ENCODE data around the gene LSM14B.
"Not testable (repeated sequence)": the region's sequence is repeated elsewhere in the genome, so short reads cannot be mapped to it uniquely, and the experiment has no call there.

LSM14B gene

DNA sequence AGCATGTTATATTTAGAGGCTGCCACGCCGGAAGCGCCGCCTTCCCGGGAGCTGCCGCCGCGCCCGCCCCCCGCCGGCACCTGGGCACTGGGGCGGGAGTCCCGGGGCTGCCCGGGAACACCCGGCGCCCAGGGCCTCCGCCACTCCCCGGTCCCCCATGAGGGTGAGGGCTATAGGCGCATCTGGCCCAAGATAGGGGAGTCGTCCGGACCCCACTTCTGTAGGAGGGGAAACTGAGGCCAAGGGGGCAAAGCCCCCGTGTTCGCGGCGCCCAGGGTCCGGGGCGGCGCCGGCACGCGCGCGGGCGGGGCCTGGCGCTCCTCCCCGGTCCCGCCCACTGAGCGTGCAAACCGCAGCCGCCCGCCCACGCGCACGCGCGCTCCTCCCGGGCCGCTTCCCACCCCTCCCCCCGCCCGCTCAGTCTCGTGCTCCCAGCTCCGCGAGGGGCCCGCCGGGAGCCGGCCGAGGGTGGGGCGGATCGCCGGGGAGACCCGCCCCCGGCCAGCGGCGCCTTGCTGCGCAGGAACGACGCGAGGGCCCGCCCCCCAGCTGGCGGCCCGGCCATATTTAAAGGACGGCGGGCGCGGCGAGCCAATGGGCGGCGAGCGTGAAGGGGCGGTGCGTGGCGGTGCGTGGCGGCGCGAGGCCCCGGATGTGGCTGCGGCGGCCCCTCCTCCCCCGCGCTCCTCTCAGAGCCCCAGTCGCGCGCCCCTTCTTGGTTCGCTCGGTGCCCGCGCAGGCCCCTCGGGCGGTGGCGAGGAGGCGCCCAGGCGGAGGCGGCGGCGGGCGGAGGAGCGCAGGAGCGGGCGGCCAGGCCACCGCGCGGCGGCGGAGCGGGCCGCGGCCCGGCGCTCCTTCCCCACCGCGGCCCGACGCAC, at the start of gene LSM14B:
Gene LSM14B (plus strand): TSS at position 700 of the 878 bp plus-strand sequence. CDS start 192 bp downstream, outside the sequence.
- DNase-seq (ENCODE audit: low read depth) = peak; percentile 93

DNA sequence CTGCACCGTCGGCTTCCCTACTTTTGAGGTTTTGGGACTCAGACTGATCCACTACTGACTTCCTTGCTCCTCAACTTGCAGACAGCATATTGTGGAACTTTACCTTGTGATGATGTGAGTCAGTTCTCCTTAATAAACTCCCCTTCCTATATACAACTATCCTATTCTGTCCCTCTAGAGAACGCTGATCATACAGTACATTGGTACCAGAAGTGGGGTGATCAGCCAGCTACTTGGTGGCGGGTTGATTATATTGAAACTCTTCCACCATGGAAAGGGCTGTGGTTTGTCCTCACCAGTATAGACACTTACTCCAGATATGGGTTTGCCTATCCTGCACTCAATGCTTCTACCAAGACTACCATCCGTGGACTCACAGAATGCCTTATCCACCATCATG, 49.0 kb upstream of the LSM14B start:
- no peak for DNase-seq (ENCODE audit: low read depth)

DNA sequence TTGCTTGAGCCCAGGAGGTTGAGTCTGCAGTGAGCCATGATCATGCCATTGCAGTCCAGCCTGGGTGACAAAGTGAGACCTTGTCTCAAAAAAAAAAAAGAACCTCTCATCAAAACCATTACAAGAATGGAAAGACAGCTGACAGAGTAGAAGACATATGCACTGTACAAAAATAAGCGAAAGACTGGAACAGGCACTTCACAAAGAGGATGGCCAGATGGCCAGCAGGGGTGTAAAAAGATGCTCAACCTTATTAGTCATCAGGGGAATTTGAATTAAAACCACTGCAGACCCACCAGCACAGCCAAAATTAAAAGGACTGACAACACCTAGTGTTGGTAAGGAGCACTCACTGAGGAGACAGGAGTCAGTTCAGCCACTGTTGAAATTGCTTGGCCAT, 43.1 kb upstream of the LSM14B start:
- DNase-seq (ENCODE audit: low read depth) = no peak

DNA sequence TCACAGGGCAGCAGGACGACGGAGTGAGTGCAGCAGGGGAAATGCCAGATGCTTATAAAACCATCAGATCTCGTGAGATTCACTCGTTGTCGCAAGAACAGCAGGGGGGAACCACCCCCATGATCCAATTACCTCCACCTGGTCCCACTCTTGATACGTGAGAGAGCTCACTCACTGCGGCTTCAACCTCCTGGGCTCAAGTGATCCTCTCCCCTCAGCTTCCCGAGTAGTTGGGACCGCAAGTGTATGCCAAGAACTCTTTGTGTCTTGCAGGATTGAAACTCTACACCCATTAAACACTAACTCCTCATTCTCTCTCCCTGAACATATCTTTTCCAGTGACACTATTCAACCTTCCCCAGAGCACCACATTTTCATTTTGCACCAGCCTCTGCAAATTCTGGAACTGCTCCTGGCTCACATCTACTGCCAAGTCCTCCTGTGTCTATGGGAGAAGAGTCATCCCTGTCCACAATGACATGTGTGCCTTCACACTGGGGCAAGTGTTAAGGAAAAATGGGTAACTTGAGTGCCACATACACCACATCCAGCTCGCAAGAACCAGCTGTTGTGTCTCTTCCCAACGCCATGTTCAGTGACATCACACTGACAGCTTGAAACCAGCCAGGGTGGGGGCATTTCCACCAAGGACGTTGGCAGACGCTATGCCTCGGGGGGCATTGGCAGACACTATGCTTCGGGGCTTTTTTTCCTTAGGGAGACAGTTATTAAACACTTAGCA, 41.9 kb upstream of the LSM14B start:
- DNase-seq (ENCODE audit: low read depth) = no peak

DNA sequence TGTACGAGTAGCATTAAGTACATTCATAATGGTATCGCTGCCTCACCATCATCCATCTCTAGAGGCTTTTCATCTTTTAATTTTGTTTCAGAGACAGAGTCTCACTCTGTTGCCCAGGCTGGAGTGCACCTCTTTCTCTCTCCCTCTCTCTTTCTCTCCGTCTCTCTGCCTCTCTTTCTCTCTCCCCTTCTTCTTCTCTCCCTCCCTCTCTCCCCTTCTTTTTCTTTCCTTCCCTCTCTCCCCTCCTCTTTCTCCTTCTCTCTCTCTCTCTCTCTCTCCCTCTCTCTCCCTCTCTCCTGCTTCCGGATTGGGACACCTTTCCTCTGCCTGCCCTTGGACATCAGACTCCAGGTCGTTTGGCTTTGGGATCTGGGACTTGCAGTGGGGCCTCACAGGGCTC, 39.0 kb upstream of the LSM14B start:
- DNase-seq (ENCODE audit: low read depth) = no peak

DNA sequence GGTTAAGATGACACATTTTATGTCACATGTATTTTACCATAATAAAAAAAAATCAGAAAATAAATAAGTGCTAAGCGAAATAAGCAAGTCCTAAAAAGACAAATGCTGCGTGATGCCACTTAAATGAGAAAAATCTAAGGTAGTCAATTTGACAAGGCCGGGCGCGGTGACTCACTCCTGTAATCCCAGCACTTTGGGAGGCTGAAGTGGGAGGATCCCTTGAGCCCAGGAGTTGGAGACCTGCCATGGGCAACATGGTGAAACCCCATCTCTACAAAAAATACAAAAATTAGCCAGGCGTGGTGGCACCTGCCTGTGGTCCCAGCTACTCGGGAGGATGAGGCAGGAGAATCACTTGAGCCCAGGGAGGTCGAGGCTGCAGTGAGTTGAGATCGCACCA, 38.1 kb upstream of the LSM14B start:
- not testable (repeated sequence) for DNase-seq (ENCODE audit: low read depth)

DNA sequence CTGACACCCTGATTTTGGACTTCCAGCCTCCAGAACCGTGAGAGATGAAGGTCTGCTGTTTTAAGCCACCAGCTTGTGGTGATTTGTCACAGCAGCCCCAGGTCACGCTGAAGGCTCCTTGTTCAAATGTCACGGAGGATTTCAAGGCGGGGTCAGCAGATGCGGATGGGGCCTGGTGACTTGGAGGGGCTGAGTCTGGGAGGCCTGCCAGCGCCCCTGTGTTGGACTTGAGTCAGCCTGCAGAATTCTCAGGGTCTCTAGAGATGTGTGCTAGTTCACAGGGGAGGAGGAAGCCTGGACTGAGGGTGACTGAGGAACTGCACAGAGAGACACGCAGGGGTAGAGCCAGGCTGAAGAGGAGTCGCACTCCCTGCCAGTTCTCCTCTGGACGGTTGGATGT, 37.1 kb upstream of the LSM14B start:
- no peak for DNase-seq (ENCODE audit: low read depth)

DNA sequence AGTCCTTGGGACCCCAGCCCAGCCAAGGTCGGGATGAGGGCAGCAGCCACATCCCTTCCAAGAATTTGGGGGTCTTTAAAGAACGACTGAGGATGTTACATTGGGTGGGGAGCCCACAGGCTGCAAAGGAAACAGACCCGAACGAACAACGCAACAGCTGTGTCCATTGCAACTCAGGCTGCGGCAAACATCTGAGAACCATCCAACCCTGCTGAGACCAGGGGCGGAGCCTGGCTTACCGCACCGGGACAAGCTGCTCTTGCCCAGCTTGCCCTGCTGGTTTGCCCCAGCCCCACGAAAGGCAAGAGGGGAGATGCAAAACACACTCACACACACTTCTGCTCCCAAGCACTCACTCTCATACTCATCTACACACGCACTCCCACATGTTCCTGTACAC, 35.0 kb upstream of the LSM14B start:
- no peak for DNase-seq (ENCODE audit: low read depth)

DNA sequence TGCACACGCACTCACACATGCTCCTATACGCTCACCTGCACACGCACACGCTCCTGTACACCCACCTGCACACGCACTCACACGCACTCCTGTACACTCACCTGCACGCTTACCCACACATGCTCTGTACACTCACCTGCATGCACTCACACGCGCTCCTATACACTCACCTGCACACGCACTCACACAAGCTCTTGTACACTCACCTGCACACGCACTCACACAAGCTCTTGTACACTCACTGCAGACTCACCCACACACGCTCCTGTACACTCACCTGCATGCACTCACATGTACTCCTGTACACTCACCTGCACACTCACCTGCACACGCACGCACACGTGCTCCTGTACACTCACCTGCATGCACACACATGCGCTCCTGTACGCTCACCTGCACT, 34.6 kb upstream of the LSM14B start:
- DNase-seq (ENCODE audit: low read depth) = no peak

DNA sequence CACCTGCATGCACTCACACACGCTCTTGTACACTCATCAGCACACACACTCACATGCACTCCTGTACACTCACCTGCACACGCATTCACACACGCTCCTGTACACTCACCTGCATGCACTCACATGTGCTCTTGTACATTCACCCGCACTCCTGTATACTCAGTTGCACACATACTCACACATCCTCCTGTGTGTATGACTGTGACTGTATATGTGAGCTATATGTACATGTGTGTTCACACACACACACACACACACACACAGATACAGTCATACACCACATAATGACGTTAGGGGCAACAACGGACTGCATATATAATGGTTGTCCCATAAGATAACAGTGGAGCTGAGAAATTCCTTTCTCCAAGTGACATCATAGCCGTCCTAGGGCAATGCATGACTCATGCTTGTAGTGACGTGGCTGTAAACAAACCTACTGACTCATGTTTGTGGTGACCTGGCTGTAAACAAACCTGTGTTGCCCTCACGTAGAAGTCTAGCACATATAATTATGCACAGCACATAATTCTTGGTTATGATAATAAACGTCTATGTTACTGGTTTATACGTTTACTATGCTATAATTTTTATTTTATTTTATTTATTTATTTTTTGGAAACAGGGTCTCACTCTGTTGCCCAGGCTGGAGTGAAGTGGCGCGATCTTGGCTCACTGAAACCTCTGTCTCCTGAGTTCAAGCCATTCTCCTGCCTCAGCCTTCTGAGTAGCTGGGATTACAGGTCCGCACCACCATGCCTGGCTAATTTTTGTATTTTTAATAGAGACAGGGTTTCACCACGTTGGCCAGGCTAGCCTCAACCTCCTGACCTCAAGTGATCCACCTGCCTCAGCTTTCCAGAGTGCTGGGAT, 33.8 kb upstream of the LSM14B start:
- DNase-seq (ENCODE audit: low read depth) = peak; percentile 20

DNA sequence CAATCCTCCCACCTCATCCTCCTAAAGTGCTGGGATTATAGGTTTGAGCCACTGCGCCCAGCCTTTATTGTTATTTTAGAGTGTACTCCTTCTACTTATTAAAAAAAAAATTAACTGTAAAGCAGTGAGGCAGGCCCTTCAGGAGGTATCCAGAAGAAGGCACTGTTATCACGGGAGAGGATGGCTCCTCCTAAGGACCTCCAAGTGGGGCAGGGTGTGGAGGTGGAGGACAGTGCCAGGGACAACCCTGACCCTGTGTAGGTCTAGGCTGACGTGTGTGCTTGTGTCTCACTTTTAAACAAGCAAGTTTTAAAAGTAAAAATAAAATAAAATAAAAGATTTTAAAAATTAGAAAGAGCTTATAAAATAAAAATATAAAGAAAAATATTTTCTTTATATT, 32.9 kb upstream of the LSM14B start:
- no peak for DNase-seq (ENCODE audit: low read depth)

DNA sequence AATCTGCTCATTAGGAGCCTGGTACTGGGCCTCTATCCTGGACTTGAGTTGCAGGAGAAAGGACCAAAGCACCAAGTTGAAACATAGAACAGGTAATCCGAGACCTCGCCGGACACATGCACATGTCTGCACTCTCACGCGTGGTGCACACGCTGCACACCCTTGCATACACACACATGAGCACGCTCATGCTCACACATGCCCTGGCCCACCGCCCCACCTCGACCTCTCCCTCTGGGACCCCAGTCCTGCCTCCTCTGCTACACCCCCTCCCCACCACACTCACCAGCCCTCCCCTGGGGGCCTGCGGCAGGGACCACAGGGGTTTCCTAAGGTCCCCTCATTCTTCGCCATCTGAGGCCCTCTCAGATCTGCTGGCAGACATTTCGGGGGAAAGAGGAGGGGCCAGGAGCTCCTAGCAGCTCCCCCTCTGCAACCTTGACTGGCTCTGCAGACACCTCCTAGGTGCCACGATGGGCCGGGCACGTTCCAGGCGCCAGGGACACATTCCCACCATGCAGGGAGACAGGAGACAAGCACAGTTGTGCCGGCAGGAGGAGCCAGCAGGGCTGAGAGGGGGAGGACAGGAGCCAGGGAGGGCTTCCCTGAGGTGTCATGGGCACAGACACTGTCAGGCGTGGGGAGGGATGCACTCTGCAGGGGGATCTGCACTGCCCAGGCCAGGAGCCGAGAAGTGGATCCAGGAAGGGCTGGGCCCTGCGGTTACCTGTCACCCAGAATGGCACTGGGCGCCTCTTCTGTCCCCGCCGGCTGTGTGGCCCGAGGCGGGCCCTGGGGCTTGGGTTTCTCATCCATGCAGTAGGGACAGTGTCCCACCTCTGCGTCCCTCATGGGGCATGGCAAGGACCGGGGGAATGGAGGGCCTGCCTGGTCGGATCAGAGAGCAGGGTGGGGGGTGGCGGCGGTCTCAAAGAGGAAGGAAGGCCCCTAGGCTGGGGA, 25.6 kb upstream of the LSM14B start:
- no peak for DNase-seq (ENCODE audit: low read depth)

DNA sequence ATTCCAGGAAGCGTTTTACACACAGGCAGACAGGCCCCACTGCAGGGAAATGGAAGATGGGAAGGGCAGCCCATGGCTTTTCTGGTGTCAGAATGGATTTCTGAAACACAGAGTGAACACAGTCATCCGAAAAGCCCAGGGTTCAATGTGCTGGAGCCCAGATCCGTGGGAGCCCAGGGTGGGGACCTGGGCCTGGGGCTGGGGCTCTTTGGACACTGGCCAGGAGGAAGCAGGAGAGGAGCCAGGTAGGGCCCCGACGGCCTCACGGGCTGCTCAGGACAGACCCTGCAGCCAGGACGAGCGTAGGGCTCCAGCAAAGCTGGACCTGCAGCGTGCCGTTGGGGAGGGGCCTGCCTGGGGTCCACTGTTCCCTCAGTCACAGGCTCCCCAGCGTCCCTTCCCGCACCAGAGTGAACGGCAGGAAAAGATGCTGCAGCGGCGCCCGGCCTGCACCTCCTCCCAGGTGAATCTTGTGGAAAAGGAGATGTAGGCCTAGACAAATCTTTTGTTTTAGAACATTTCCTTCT, 24.3 kb upstream of the LSM14B start:
- no peak for DNase-seq (ENCODE audit: low read depth)

DNA sequence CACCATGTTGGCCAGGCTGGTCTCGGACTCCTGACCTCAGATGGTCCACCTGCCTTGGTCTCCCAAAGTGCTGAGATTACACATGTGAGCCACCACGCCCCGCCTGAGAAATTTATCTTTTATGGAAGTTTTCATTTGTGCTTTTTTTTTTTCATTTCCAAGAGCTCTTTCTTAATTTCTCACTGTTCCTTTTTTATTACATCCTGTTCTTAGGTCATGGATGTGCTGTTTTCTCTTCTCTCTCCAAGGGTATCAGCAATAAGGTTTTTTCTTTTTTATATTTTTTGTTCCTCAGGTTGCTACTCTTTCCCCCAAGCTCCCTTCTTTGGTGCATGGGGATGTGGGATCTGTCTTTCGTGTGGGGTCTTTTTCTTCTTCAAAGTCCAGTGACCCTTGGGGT, 21.2 kb upstream of the LSM14B start:
- no peak for DNase-seq (ENCODE audit: low read depth)

DNA sequence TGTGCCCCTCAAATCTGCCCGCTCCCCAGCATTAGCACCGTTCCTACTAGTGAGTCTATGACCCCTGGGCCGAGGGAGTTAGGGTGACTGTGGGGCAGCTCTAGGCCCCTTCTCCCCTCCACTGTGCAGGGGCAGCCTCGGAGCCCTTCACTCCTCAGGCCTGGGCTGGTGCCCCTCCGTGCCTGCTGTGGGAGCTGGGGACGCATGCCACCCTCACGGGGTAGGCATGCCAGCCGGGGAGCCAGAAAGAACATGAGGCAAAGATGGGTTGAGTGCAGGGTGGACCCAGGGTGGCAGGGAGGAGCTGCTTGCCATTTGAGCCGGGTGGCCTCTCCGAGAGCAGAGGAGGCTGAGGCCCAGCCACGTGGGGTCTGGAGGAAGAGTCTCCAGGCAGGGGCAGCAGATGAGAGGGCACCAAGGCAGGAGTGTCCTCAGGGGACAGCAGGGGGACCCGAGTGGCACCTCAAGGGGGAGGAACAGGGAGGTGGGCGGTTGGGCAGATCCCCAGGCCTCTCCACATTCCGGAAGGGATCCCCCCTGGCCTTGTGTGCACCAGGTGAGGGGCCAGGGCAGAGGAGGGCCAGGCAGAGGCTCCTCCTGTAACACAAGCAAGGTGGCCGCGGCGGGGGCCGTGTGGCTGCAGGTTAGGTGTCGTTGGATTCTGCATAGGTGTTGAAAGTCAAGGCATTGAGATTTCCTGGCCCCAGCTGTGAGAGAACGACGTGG, 18.6 kb upstream of the LSM14B start:
- DNase-seq (ENCODE audit: low read depth) = no peak

DNA sequence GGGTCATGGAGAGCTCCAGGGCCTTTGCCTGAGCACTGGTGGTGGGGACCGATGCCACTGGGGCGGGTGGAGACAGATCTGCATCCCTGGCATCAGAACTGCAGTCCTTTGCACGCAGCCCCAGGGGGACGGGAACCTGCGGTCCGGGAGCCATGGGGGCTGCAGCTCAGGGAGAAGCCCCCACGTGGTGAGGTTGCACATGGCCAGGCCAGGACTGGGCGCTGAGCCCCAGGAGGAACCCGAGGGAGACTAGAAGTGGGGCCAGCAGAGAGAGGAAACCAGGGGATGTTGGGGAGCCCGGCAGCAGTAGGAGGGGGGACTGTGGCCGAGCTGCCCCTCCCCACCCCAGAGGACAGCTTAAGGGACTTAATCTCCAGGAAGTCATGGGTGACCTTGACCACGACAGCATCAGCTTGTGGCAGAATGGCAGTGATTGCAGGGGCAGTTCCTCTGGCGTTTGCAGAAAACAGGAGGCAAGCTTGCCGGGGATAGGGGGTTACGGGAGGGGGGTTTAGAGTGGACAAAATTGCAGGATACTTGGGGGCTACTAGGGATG, 18.0 kb upstream of the LSM14B start:
- DNase-seq (ENCODE audit: low read depth) = no peak

DNA sequence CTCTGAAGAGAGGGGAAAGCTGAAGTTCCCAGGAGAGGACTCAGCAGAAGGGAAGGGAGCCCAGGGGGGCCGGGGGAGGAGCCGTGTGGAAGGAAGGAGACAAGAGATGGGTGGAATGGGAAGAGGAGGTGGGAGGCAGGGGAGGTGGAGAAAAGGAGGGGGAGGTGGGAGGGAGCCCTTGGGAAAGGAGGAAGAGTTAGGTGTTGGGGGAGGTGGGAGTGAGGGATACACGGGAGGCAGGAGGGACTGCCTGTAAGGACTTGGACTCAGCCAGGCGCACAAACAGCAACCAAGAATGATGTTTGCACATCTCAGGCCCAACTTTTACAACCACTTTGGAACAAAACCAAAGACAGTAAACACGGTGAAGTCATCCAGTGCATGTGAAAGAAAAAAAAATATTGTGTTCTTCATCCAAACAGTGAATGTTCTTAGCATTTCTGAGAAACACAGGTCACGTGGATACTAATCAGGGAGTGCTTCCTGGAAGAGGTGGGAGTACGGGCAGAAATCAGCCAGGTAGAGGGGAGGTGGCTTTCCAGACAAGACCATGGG, 17.4 kb upstream of the LSM14B start:
- peak; percentile 62 for DNase-seq (ENCODE audit: low read depth)

DNA sequence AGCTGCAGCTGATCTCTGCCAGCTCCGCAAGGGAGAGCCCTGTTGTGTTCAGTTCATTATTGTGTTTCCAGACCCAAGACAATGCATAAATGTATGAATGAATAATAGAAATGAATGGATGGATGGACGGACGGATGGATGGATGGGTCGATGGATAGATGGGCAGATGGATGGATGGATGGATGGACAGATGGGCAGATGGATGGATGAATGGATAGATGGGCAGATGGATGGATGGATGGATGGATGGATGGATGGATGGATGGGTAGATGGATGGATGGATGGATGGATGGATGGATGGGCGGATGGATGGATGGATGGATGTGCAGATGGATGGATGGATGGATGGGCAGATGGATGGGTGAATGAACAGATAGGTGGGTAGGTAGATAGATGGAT, 16.7 kb upstream of the LSM14B start:
- no peak for DNase-seq (ENCODE audit: low read depth)

DNA sequence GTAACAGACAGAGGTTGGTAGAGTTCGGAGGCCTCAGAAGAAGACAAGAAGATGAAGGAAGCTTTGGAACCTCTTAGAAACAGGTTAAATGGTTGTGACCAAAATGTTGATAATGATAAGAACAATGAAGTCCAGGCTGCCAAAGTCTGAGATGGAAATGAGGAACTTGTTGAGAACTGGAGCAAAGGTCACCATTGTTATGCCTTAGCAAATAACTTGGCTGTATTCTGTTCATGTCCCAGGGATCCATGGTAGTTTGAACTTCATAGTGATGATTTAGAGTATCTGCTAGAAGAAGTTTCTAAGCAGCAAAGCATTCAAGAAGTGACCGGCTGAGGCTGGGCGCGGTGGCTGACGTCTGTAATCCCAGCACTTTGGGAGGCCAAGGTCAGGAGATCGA, 11.1 kb upstream of the LSM14B start:
- DNase-seq (ENCODE audit: low read depth) = no peak

DNA sequence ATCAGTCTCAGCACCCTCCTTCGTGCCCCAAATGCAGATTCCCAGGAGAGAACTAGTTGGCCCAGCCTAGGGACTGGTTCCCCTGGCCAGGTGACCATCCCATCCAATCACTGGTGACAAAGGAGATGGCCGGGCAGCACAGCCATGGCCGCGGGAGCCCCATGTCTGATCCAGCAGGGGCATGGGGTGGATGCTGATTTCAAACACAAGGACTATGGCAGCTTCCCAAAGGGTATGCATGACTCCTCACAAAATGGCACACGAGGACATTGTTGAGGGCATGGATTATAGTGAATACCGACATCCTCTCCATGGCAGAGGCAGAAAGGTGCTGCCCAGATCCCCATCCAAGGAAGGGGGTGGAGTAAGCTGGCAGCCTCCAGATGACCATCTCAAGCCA, 9.9 kb upstream of the LSM14B start:
- DNase-seq (ENCODE audit: low read depth) = no peak
